GM12892 (cell line): ENCODE results near the gene LATS2.

ENCODE experiments used
- POLR2A ChIP-seq: IDR thresholded peaks from 2 replicates; pipeline ENCODE4 v1.6.1; 2011; ENCODE audit warnings: low read depth, low read length, control low read depth
- POLR2AphosphoS5 ChIP-seq: IDR thresholded peaks from 2 replicates; pipeline ENCODE4 v1.6.1; 2011; ENCODE audit warnings: low read depth, low read length, control low read depth
- TAF1 ChIP-seq: IDR thresholded peaks from 2 replicates; pipeline ENCODE4 v1.6.1; 2011; ENCODE audit warnings: low read depth, mild to moderate bottlenecking, control low read depth, low read length, borderline replicate concordance

DNA sequence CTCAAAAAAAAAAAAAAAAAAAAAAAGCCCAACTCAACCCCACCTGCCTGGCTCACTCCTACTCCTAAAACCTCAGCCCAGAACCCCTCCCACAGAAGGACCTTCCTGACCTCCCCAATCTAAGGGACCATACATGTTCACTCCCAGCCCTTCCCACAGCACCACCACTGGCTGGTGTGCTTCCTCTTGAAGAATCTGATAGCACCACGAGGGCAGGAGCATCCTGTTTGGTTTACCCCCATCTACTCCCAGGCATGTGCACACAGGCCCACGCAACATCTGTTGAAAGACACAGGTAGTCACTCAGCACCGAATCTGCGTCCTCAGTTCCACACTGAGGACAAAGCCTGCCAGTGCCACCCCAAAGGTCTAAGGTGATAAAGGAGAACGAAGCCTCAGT lies 8.2 kb downstream of the LATS2 start:
- TF ChIP-seq POLR2AphosphoS5 (no peak), POLR2A (no peak), TAF1 (no peak)
